Mononuclear cell (primary cell): ENCODE data around the gene ISX. TPM values are rescaled to one million over a fixed set of nuclear protein-coding genes. Genes with fewer than 3 reads are reported as not detected.

Experiments used
- H3K27me3 ChIP-seq: 2 replicates; pipeline ENCODE4 v1.6.0; 2011; ENCODE audit warnings: low read length, control low read depth; ENCODE audit not compliant: insufficient read depth
- H3K4me1 ChIP-seq: 2 replicates; pipeline ENCODE4 v1.5.1; 2011; ENCODE audit warnings: mild to moderate bottlenecking, low read length, control low read depth; ENCODE audit not compliant: insufficient read depth
- H3K4me3 ChIP-seq: 2 replicates; pipeline ENCODE4 v1.5.1; 2011; ENCODE audit warnings: mild to moderate bottlenecking, low read length, moderate library complexity
- H3K9me3 ChIP-seq: 2 replicates; pipeline ENCODE4 v1.5.1; 2011; ENCODE audit warnings: low read depth, mild to moderate bottlenecking, control low read depth, low read length
- total RNA-seq: library from RNA; depleted of rRNA; stranded (reverse); fragments of >200 nt; gene quantifications from one replicate; pipeline ENCODE4 v1.2.3, GENCODE V29; 2012

ISX gene
- total RNA-seq, 1 donor, result not detected

GRCh38 chr22:35070451-35071093 is 4.6 kb downstream of the ISX start:
- Histone ChIP-seq H3K9me3 (no peaks in the 10 kb centered on the region), H3K4me3 (no peak overlapping the region), H3K4me1 (no peaks in the 10 kb centered on the region), H3K27me3 (no peaks in the 10 kb centered on the region)

GRCh38 chr22:35071784-35072183 is 5.8 kb downstream of the ISX start:
- no peaks in the 10 kb centered on the region for H3K4me1 ChIP-seq
- H3K27me3 ChIP-seq, result no peaks in the 10 kb centered on the region
- no peak overlapping the region for H3K4me3 ChIP-seq
- H3K9me3 ChIP-seq, result no peaks in the 10 kb centered on the region

- Histone ChIP-seq H3K27me3 (no peaks in the 10 kb centered on the region), H3K9me3 (no peaks in the 10 kb centered on the region), H3K4me3 (no peak overlapping the region), H3K4me1 (no peaks in the 10 kb centered on the region)
Measured at GRCh38 chr22:35072925-35073324, 7.0 kb downstream of the ISX start.

DNA sequence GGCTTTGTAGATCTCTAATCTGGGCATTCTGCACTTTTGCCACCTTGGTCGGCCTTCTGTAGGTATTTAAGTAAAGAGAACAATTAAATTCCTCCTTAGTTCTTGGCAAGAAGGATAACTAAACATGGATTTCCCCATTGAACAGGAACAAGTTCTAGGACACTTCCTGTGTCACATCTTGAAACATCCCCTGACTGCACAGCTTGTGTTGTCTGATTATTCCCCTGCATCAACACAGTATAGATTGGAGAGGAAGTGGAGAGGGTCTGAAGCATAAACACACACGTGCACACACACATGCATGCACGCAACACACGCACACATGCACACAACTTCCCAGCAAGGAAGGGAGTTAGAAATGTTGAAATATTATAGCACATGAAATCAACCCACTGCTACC is 8.6 kb downstream of the ISX start:
- Histone ChIP-seq H3K4me1 (no peaks in the 10 kb centered on the region), H3K27me3 (no peaks in the 10 kb centered on the region), H3K4me3 (no peak overlapping the region), H3K9me3 (no peaks in the 10 kb centered on the region)

- H3K9me3 ChIP-seq, result no peaks in the 10 kb centered on the region
Measured at GRCh38 chr22:35076630-35077029, 10.7 kb downstream of the ISX start.

GRCh38 chr22:35085621-35086020 is 19.7 kb downstream of the ISX start:
- H3K27me3 ChIP-seq, result peaks cover 2% of the 10 kb centered on the region
- H3K4me3 ChIP-seq, result no peak overlapping the region
- H3K4me1 ChIP-seq, result no peaks in the 10 kb centered on the region
- H3K9me3 ChIP-seq, result no peaks in the 10 kb centered on the region

More at GRCh38 chr22:35076630-35077029, 10.7 kb downstream of the ISX start:
- Histone ChIP-seq H3K4me1 (no peaks in the 10 kb centered on the region), H3K27me3 (no peaks in the 10 kb centered on the region), H3K4me3 (no peak overlapping the region)

DNA sequence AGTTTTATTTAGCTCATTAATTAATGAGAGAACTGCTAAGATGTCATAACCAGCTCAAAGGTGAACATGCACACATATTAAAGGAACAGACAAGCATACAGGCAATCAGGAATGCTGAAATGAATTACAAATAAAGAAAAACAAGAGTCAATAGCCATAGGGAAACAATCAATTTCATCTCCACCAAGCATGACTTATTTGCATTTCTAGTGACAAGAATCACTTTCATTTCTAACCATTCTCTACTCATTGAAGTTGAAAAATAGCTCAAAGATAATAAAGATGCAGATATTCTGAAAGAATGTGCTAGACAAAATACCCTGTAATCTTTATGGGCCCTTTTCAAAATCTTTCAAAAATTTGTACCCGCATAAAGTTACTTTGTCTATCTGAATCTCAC is 23.2 kb downstream of the ISX start:
- H3K27me3 ChIP-seq, result peaks cover 2% of the 10 kb centered on the region

DNA sequence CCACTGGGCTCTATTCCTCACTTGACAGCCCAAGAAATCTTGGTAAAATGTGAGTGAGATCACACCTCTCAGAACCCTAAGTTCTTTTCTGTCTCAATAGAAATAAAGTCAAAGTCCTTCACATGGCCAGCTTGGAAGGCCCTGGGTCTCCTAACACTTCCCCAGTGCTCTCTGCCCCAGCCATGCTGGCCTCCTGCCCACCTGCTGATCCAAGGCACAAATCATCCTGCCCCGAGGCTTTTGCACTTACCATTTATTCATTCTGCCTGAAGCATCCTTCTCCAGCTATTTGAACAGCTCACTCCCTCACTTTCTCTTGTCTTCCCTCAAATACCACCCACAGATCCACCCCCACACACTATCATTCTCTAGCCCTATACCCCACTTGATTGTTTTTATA is 26.4 kb downstream of the ISX start:
- Histone ChIP-seq H3K9me3 (no peaks in the 10 kb centered on the region), H3K27me3 (peaks cover 2% of the 10 kb centered on the region), H3K4me1 (no peaks in the 10 kb centered on the region), H3K4me3 (no peak overlapping the region)

More for the DNA sequence above, 23.2 kb downstream of the ISX start:
- Histone ChIP-seq H3K4me1 (no peaks in the 10 kb centered on the region), H3K4me3 (no peak overlapping the region), H3K9me3 (no peaks in the 10 kb centered on the region)

DNA sequence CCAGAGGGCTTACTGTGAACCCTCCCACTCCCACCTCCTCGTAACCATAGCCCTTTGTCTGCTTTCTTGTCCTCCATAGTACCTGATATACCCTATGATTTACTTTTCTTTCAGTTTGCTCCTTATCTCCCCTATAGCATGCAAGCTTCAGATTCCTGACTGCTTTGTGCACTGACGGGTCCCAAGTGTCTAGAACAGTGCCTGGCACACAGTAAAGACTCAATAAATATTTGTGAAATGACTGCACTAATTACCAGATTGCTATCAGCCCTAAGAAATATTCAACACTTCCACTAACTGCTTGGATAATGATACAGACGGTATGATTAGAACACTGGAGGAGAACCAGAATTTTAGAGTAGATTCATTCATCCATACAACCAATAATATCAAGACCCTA is 33.0 kb downstream of the ISX start:
- Histone ChIP-seq H3K4me1 (no peaks in the 10 kb centered on the region), H3K27me3 (no peaks in the 10 kb centered on the region), H3K9me3 (no peaks in the 10 kb centered on the region), H3K4me3 (no peak overlapping the region)

DNA sequence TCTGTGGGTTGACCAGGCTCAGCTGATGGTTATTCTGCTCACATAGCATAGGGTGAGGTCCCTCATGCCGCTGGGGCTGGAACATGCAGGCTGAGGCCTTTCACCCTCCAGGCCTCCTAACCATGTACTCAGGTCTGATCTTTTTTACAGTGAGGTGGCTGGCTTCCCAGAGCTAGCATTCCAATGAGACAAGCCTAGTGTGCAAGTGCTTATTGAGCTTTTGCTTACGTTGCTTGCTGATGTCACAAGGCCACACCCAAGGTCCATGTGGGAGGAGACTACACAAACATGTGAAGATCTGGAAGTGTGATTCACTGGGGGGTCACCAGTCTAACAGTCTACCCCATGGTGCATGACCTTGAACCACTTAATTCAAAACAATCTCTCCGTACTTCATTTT is 33.9 kb downstream of the ISX start:
- H3K4me1 ChIP-seq, result no peaks in the 10 kb centered on the region
- no peaks in the 10 kb centered on the region for H3K9me3 ChIP-seq

DNA sequence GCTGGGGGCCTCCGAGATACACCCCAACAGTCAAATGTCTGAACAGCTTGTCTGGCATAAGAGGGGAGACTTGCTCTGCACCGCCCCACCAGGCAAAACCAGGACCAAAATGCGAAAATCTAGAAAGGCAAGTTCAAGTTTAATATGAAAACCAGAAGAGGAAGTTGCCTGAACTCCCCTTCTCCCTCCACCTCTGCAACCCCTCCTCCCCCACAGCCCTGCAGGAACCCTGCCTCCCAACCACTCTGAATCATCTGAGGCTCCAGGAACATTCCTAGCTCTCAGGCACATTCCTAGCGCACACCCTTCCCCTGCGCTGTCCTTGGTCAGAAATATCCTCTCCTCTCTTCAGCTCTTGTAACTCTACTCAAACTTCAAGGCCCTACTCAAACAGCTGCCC is 36.7 kb downstream of the ISX start:
- H3K4me1 ChIP-seq, result no peaks in the 10 kb centered on the region
- H3K9me3 ChIP-seq, result no peaks in the 10 kb centered on the region
- no peak overlapping the region for H3K4me3 ChIP-seq
- H3K27me3 ChIP-seq, result peaks cover 4% of the 10 kb centered on the region

More for the DNA sequence above, 33.9 kb downstream of the ISX start:
- H3K4me3 ChIP-seq, result no peak overlapping the region
- no peaks in the 10 kb centered on the region for H3K27me3 ChIP-seq

DNA sequence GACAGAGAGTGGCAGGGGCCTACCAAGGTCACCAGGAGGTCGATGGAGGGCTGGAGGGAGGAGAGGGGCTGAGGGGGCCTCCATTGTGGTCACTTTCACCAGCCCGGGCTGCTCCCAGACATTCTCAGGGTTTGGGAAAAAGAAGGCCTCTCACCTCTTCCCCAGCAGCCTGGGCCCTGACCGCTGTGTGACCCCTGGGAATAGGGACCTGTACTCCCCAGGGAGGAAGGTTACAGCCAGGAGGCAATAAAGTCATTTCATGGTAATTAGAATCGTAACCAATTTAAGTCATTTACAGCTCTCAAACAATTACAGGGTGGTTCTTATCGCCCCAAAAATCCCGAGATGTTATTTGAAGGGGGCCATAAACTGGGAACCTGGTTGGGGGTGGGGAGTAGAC is 37.8 kb downstream of the ISX start:
- H3K4me3 ChIP-seq, result no peak overlapping the region
- no peaks in the 10 kb centered on the region for H3K4me1 ChIP-seq
- H3K27me3 ChIP-seq, result peaks cover 7% of the 10 kb centered on the region
- no peaks in the 10 kb centered on the region for H3K9me3 ChIP-seq

DNA sequence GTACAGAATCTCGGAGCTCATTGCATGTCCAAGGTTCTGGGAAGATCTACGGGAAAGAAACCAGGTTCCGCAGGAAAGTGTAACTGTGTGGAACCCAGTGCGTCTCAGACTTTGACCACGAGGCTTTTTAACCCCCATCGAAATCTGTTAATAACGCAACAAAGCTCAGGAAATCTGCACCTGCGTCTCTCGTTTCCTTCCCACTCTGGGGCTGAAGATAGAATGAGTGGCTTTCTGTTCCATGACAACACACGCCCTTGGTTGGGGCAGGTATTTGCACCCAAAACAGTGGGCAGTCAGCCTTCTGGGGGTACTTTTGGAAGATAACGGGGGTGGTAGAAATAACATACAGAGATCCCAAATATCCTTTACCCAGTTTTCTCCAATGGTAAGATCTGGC is 38.5 kb downstream of the ISX start:
- Histone ChIP-seq H3K27me3 (peaks cover 7% of the 10 kb centered on the region), H3K4me1 (no peaks in the 10 kb centered on the region), H3K9me3 (no peaks in the 10 kb centered on the region), H3K4me3 (no peak overlapping the region)

- peaks cover 7% of the 10 kb centered on the region for H3K27me3 ChIP-seq
- H3K4me1 ChIP-seq, result no peaks in the 10 kb centered on the region
- no peaks in the 10 kb centered on the region for H3K9me3 ChIP-seq
- H3K4me3 ChIP-seq, result no peak overlapping the region
Measured at GRCh38 chr22:35109616-35110015, 43.7 kb downstream of the ISX start.

DNA sequence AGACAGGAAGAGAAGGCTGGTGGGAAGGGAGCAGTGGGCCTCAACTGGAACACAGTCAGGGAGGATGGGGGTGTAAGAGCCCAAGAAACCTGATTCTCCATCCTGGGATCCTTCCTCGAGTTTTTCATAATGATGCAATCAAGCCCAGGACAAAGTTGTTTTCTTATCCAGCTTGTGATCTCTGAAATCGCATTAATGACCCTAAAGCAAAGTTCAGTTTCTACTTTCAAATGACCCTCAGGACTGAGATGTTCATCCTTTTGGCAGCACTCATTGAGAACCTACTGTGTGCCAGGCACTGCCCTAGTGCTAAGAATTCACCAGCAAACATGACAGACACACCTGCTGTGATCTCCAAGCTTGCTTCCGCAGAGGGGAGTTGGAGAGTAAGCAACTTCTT is 45.3 kb downstream of the ISX start:
- no peaks in the 10 kb centered on the region for H3K9me3 ChIP-seq
- no peaks in the 10 kb centered on the region for H3K4me1 ChIP-seq
- no peak overlapping the region for H3K4me3 ChIP-seq
- H3K27me3 ChIP-seq, result peaks cover 7% of the 10 kb centered on the region

DNA sequence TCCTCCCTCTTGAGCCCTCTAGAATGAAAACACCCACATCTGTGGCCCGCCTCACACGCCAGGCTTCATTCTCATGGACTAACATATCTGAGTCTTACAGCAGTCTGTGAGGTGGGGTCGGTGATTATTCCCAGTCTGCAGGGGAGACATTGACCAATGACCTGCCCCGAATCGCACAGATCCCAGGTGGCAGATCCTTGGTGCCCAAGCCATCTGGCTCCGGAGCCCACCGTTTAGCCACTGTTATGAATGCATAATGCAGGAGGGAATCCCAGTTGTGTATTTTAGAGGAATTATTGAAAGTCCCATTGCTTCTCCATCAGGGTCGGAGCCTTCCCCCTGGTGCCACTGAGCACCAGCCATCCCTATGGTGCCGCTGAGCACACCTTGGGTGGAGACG is 47.4 kb downstream of the ISX start:
- H3K9me3 ChIP-seq, result no peaks in the 10 kb centered on the region
- no peaks in the 10 kb centered on the region for H3K27me3 ChIP-seq
- no peak overlapping the region for H3K4me3 ChIP-seq
- no peaks in the 10 kb centered on the region for H3K4me1 ChIP-seq
